CD4-positive, alpha-beta T cell treated with Interleukin-4 for 1 hour (primary cell): ENCODE results near the gene KCNH2.
"Not testable (repeated sequence)": the region's sequence is repeated elsewhere in the genome, so short reads cannot be mapped to it uniquely, and the experiment has no call there.

Experiments used
- DNase-seq, 2 donors: peaks; one replicate each; pipeline ENCODE4 v3.0.0-alpha.2; 2020 to 2022

Gene KCNH2

GRCh38 chr7:151012031-151012692 lies 34.0 kb upstream of the KCNH2 start:
- no peak for DNase-seq

DNA sequence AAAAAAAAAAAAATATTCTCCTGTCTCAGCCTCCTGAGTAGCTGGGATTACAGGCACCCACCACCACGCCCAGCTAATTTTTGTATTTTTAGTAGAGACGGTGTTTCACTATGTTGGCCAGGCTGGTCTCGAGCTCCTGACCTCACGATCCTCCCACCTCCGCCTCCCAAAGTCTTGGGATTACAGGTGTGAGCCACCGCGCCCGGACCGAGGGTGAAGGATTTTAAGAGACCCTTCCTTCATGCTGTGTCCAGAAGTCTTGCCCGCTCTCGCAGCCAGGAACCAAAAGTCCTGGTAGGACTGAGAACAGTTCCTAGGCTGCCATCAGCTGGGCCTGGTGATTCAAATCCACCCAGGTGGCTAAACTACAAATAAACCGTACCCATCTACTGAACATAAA lies 33.5 kb upstream of the KCNH2 start:
- DNase-seq, result not testable (repeated sequence)

GRCh38 chr7:151011097-151011409 lies 32.9 kb upstream of the KCNH2 start:
- no peak for DNase-seq

- peak; percentile 45 to 61 for DNase-seq
Observed at GRCh38 chr7:151010307-151011096, 32.4 kb upstream of the KCNH2 start.

DNA sequence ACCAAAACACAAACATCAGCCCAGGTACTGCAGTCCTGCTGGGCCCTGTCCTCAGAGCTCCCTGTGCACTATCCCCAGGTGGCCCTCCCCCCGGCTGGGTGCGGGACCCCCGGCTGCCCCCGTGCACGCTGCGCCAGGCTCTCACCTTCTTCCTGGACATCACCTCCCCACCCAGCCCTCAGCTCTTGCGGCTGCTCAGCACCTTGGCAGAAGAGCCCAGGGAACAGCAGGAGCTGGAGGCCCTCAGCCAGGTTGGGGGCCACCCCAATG lies 31.9 kb upstream of the KCNH2 start:
- no peak for DNase-seq

GRCh38 chr7:151009327-151010036 lies 31.4 kb upstream of the KCNH2 start:
- no peak for DNase-seq

GRCh38 chr7:151008511-151009323 lies 30.6 kb upstream of the KCNH2 start:
- peak; percentile 76 to 87 for DNase-seq

DNA sequence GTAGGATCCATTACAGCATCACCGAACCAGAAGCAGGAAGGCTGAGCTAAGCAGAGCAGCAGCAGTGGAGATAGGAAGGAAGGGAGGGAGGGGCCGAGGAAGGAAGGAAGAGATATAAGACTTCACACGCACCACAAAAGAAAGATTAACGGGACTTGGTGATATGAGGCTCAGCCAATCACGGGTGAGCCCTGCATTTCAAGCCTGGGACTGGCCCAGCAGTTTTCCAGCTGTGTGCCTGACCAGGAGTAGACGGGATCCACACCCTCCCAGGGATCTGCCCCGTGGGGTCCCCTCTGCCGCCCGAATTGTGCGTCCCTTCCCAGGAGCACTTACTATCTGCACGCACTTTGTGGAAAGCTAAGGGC lies 30.0 kb upstream of the KCNH2 start:
- DNase-seq, result peak in 1 of 2 donors; percentile 69

- DNase-seq, result no peak
Observed at GRCh38 chr7:151007469-151007898, 29.4 kb upstream of the KCNH2 start.

- DNase-seq, result no peak
Observed at GRCh38 chr7:151006590-151007300, 28.6 kb upstream of the KCNH2 start.

- DNase-seq, result no peak
Observed at GRCh38 chr7:151005566-151005965, 27.4 kb upstream of the KCNH2 start.

DNA sequence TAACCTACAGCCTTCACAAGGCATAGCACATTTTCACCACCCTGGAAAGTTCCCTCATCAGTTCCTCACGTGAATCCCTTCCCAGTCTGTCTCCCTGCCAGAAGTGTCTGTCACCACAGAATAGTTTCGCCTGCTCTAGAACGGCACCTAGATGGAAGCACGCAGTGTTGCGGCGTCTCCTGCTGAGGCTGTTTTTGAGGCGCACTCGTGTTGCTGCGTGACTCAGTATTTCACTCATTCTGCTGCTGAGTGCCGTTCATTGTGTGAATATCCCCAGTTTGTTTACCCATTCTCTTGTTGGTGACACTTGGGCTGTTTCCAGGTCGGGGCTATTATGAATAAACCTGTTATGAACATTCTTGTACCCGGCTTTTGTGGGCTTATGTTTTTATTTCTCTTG lies 25.5 kb upstream of the KCNH2 start:
- DNase-seq, result no peak

DNA sequence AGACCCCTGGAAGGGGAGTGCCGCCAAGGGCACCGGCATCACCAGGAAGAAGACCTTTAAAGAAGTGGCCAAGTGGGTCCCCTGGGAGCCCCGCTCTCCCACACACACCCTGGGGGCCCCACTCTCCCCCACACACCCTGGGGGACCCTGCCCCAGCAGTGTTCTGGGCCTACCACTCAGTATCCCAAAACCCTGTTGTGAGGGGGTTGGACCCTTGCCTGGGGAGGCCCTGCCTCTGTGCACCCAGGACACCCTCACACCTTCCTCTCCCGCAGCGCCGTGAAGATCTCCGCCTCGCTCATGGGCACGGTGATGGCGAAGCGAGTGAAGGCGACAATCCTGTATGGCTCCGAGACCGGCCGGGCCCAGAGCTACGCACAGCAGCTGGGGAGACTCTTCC lies 23.4 kb upstream of the KCNH2 start:
- no peak for DNase-seq

- no peak for DNase-seq
Observed at GRCh38 chr7:151000897-151001495, 22.9 kb upstream of the KCNH2 start.

- DNase-seq, result peak; percentile 55 to 63
Observed at GRCh38 chr7:150999497-151000230, 21.5 kb upstream of the KCNH2 start.

DNA sequence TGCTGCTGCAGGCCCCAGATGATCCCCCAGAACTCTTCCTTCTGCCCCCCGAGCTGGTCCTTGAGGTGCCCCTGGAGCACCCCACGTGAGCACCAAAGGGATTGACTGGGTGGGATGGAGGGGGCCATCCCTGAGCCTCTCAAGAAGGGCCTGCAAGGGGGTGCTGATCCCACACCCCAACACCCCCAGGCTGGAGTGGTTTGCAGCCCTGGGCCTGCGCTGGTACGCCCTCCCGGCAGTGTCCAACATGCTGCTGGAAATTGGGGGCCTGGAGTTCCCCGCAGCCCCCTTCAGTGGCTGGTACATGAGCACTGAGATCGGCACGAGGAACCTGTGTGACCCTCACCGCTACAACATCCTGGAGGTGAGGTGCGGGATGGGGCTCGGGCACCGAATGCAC lies 20.9 kb upstream of the KCNH2 start:
- no peak for DNase-seq

GRCh38 chr7:150998341-150998740 lies 20.2 kb upstream of the KCNH2 start:
- DNase-seq, result no peak

- DNase-seq, result no peak
Observed at GRCh38 chr7:150997817-150998216, 19.7 kb upstream of the KCNH2 start.

- no peak for DNase-seq
Observed at GRCh38 chr7:150997075-150997511, 19.0 kb upstream of the KCNH2 start.

DNA sequence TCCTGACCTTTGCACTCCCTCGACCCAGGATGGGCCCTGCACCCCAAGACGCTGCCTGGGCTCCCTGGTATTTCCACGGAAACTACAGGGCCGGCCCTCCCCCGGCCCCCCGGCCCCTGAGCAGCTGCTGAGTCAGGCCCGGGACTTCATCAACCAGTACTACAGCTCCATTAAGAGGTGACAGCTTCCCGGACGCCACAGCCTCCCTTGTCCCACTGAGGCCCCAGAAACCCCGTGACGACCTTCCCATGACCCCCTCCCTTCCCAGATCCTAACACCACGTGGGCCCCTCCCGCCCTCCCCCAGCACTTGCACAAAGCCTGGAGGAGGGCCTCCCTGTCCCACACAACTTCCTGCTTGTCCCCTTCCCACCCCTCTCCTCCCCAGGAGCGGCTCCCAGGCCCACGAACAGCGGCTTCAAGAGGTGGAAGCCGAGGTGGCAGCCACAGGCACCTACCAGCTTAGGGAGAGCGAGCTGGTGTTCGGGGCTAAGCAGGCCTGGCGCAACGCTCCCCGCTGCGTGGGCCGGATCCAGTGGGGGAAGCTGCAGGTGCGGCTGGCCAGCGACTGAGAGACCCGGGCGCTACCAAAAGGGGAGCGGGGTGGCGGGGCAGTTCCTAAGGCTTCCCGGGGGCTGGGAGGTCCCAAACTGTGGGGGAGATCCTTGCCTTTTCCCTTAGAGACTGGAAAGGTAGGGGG lies 18.4 kb upstream of the KCNH2 start:
- no peak for DNase-seq
